Airway epithelial cell (primary cell): ENCODE data around the gene NBPF11. TPM values are rescaled to one million over a fixed set of nuclear protein-coding genes. Genes with fewer than 3 reads are reported as not detected.

Source experiments
- total RNA-seq: library from RNA; depleted of rRNA; stranded (reverse); fragments of >200 nt; gene quantifications from 2 replicates; pipeline ENCODE4 v1.2.3, GENCODE V29; 2015

NBPF11 gene, protein sequence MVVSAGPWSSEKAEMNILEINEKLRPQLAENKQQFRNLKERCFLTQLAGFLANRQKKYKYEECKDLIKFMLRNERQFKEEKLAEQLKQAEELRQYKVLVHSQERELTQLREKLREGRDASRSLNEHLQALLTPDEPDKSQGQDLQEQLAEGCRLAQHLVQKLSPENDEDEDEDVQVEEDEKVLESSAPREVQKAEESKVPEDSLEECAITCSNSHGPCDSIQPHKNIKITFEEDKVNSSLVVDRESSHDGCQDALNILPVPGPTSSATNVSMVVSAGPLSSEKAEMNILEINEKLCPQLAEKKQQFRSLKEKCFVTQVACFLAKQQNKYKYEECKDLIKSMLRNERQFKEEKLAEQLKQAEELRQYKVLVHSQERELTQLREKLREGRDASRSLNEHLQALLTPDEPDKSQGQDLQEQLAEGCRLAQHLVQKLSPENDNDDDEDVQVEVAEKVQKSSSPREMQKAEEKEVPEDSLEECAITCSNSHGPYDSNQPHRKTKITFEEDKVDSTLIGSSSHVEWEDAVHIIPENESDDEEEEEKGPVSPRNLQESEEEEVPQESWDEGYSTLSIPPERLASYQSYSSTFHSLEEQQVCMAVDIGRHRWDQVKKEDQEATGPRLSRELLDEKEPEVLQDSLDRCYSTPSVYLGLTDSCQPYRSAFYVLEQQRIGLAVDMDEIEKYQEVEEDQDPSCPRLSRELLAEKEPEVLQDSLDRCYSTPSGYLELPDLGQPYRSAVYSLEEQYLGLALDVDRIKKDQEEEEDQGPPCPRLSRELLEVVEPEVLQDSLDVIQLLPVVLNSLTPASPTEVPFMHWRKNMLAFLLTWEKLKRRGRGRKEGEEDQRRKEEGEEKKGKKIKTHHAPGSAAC
- total RNA-seq: 0.98 and 1.5 TPM in 2 replicates

DNA sequence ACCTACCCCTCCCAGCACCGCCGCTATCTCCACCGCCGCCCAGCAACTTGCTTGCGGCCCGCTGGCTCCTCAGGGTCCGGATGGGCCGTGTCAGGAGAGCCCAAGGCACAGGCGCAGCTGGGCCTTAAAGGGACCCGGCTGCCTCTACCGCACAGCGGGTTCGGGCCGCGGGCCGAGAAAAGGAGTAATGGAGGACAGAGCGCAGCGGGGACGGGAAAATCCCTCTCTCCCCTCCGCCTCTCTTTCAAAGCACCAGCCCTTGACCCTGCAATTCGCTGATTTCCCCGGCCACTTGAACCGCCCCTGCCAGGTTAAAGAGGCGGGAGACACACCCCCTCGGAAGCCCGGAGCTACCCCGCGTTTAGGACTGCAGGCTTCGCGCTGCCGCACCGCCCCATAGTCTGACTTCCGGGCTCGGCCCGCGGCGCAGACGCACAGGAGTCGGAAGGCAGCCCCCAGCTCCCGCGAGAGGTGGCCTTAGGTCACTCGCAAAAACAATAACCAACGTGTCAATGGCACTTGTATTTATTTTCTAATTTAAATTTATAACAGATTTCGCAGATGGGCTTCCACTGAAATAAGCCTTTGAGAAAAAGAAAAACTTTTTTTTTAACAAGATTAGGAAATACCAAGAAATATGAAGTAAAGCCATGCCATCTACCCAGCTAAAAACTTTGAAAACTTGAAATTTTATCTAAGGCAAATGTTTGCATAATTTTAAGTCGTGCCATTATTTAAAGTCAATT lies at the start of gene NBPF11:
Gene NBPF11 (minus strand): TSS at position 371 of the 746 bp plus-strand sequence. CDS start 25,278 bp downstream, outside the sequence.

Other genes starting within 250 kb of the NBPF11 start
- not detected in 2 replicates for gene GJA8, start 249.5 kb downstream of the NBPF11 start, total RNA-seq
- 6.5 and 14.3 TPM in 2 replicates for gene GPR89B, start 223.9 kb downstream of the NBPF11 start, total RNA-seq